Activated T-helper 1 cell treated with Interleukin-2 at 50 U/mL for 16 hours (primary cell): ENCODE results near the gene SKAP1.
"Not testable (repeated sequence)": the region's sequence is repeated elsewhere in the genome, so short reads cannot be mapped to it uniquely, and the experiment has no call there.

Source experiments
- DNase-seq: peaks from one replicate; pipeline ENCODE4 v3.0.0-alpha.2; 2020; ENCODE audit warnings: low read depth

Gene SKAP1

DNA sequence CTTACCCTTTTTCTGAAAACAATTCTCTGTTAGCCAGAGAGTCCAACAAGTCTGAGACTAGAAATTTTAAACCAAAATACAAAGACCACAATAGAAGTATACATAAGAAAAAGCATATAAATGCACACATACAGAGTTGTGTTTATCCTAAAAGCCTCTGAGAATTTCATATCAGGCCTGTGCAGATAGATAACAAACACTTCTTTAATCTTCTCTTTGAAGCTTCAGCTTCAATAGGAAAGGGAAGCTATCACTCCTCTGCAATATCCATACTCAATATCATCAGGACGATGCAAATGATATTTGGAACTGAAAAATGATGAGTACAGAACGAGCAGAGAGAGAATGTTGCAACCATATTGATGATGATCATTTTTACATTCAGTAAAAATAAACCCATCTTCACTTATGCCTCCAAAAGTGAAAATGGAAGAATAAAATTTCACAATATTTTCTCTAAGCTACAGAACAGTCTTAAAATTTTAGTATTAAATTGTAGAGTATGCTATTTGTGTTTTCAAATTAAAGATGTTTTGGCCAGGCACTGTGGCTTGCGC lies 61.6 kb downstream of the SKAP1 start:
- DNase-seq, result no peak

DNA sequence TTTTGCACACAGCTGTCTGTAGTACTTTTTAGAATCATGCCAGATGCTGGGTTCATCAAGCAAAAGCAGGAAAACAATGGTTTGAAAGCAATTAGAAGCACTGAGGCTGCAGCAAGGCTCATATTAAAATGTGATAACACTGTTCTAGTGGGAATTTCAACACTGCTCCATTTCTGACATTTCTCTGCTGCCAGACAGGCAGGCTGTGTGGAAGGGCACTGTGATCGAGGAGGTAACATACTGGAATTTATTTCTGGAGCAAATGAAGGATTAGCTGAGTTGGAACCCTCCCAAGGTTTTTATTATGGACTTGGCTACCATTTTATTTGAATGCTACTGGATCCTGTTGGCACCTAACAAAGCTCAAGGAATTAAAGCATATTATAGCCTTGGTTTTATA lies 66.9 kb downstream of the SKAP1 start:
- DNase-seq, result no peak

DNA sequence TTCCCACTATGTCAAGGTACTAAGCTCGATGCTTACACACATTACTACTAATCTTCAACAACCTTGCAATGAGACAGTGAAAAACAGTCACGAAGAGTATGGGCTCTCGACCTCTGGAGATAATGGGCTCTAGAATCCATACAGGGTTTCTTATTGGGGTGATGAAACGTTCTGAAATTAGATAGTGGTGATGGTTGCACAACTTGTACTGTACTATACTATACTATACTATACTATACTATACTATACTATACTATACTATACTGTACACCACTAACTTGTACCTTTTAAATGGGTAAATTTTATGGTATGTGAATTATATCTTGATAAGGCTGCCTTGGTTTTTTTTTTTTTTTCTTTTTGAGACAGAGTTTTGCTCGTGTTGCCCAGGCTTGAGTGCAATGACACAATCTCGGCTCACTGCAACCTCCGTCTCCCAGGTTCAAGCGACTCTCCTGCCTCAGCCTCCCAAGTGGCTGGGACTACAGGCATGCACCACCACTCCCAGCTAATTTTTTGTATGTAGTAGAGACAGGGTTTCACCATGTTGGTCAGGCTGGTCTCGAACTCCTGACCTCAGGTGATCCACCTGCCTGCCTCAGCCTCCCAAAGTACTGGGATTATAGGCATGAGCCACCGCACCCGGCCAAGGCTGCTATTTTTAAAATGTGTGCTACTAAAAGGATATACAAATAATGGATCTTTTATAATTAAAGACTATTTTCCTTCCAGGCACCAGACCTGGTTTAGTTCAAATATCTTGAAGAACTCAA lies 69.0 kb downstream of the SKAP1 start:
- not testable (repeated sequence) for DNase-seq

DNA sequence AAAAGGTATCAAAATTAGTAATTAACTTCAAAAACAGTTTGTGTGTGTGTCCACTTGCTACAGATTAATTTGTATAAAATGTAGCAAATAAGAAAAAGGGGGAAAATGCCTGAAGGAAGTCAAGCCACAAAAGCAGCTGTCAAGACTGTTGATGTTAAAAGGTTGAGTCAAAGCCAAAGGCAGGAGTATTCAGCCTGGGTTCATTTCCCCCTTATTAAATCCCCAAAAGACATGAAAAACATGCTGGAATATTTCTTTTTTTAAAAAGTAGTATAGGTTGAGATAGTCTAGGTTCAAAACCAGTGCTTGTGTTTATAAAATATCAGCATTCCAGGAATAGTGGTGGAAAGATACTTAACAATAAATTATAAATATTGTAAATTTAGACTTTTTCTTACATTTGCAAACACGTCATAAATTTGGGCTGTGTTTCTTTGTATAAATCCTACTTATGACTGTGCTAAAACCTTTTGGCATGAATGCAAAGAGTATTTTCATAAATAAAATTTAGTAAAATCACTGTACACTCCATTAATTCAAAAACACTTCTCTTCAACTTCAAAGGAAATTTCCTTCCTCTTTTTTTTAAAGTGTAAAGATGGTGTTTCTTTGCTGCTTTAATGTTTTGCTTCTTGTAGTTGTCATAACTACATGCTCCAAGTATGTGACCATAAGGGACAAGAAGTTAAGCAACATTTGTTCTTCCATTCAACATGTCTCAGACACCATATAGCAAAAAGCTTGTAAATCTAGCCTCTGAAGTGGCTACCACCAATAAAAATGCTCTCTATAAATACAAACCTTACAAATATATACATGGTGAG lies 72.0 kb downstream of the SKAP1 start:
- no peak for DNase-seq

DNA sequence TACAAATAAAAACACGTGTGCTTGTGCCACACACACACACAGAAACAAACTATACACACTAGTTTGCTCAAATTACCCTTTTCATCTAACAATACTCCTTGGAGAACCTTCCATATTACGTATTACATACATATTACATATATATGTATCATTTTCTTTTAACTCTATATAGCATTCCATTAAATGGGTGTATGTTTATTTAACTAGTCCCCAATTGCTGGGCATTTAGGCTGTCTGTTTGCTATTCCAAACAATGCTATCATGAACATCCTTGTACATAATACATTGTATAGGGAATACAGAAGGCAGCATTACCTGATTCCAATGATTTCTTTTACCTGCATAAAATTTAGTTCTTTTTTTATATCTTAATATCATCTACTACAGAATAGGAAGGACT lies 73.1 kb downstream of the SKAP1 start:
- DNase-seq, result no peak

DNA sequence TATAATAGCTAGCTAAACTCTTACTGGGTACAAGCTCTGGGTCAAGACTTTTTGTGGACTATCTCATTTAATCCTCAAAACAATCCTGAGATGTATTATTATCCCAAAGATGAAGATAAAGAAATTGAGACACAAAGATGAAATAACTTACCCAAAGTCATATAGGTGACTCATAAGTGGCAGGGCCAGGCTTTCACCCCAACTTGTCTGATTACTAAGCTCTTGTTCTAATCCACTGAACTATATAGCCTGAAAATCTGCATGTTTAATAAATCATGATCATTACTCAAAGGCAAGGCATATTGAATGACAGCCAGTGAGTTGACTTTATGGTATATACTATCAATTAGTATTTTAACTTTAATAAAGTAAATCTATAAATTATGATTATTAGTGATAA lies 77.4 kb downstream of the SKAP1 start:
- no peak for DNase-seq

DNA sequence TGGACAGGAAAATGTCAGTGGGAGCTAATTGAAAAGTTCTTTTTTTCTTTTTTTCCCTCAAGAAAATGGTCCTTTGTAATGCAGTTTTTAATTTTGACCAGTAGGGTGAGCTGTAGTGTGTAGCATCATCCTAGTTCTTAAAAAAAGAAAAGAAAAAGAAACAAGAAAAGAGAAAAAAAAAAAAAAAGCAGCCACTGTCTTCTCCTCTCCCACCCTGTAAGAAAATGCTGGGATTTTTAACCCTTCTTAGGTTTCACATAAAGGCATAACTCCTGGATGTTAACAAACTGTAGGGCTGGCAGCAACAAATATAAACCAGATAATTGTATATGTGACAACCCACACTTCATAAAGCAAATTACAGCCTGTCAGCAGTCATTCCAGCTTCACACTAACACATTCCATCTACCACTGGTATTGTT lies 78.1 kb downstream of the SKAP1 start:
- no peak for DNase-seq

DNA sequence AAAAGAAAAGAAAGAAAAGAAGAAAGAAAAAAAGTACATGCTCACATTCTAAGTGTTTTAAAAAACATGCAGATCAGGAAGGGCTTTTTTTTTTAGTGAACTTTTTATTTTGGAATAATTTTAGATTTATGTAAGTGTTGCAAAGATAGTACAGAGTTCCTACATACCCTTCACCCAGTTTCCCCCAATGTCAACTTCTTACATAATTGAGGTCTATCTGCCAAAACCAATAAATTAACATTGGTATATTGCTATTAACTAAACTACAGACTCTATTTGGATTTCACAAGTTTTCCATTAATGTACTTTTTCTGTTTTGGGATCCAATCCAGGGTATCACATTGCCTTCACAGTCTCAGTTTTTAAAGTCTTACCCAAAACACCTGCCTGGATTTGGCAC lies 81.7 kb downstream of the SKAP1 start:
- no peak for DNase-seq

DNA sequence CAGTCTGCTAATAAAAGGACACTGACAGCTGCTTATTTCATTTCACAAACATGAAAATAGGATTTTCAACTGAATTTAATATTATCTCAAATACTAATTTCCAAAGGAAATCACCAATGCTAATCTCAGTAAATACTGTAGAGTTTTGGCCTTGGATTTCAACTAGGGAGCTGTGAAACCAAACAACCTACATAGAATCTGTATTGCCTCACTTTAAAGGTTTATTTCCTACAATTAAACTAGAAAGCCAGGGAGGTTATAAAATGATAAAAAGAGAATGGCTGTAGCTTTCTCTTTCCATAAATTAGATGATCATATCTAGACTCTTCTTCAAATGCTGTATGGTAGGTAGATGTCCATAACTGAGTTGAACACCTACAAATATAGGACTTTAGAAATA lies 82.8 kb downstream of the SKAP1 start:
- no peak for DNase-seq

DNA sequence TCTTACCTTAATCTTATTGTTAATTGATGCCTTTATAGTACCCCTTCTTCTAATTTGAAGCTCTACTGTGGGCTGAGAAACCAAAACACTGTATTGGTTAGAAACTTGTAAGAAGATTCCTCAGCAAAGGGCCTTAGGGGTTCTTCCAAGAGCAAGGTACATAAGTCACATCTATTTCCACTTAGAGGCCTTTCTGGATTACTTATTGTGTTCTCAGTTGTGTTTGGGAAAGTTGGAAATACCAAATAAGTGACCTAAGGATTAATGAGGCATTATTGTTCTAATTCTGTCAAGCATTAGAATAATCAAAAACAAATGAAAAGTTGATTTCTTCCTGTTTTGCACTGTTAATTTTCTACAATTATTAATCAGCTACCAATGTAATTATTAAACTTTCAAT lies 85.8 kb downstream of the SKAP1 start:
- DNase-seq, result no peak

DNA sequence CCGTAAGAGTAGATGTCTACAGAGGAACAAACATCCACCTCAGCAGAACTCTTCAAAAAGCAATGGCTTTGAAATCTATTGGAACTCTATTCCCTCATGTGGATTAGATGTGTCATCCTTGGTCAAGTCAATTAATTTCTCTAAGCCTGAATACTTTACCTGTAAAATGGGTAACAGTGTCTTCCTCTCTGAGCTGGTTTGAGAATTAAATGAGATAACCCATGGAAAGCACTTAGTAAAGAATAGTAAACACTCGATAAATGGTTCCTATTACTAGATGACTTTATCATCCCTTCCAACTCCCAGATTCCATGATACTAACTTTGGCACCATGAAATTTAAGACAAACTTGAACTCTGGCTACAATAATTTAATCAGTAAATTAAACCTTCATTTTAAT lies 89.1 kb downstream of the SKAP1 start:
- DNase-seq, result no peak

DNA sequence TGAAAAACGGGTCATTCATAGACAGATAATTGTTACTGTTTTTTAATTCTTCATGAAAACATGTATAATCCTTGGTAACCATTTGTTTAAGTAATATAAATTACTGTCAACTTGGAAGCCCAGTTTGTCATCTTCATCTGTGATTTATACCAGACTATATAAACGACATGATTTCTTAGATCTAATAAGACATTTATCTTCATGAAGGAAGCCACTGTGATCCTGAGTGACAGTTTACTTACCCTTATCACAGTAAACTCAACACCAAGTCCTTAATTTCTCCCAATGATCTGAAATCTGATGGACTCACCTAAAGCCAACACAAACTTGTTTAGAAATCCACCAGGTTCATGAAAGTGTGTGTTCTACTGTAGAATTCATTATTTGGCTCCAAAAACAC lies 91.3 kb downstream of the SKAP1 start:
- no peak for DNase-seq

DNA sequence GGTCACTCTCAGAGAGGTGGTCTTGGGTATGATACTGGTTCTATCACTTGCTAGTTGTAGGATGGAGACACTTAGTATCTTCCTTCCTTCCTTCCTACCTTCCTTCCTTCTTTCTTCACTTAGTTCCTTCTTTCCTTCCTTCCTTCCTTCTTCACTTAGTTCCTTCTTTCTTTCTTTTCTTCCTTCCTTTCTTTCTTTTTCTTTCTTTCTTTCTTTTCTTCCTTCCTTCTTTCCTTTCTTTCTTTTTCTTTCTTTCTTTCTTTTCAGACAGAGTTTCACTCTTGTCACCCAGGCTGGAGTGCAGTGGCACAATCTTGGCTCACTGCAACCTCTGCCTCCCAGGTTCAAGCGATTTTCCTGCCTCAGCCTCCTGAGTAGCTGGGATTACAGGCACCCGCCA lies 92.1 kb downstream of the SKAP1 start:
- DNase-seq, result not testable (repeated sequence)

DNA sequence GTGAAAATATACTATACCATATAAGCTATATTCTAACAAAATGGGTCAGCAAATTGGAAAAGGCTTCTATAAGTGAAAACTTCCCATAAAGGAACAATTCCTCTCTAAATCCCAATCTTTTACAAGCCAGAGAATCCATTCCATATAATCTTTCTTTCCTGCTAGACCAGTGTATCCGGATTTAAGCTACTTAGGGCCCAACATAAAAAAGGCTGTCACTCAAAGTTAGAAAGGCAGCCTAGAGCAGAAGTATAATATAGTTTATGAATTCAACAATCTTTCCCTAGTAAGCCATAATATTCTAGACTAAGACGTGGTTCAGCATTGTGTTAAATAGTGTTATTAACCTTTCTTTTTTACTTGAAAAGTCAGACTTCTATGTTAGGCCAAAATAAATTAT lies 93.0 kb downstream of the SKAP1 start:
- DNase-seq, result no peak

DNA sequence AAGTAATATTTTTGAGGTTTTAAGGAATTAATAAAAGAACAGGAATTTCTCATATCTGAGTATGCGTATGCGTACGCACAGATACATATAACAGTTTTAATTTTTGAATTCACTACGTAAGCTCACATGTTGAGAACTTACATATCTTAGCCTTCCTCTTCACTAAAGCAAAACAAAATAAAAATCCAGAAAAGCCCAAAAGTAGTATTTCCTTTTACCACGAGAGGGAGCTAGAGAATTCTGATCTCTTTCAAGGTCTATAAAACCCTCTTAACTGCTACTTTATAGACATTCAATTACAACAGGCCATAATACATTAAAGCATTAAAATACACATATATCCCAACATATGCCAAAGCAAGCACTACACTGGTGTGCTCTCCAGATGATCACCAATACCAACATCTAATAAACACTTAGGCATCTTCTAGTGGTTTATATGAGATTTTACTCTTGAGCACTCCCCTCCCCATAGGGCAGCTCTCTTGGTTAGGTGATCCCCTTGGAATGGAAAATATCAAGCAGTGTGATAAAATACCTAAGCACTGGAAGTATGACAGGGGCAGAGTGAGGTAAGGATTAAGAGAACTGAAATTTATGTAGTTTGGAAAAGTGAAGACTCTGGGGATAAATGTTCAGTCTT lies 94.0 kb downstream of the SKAP1 start:
- DNase-seq, result no peak

DNA sequence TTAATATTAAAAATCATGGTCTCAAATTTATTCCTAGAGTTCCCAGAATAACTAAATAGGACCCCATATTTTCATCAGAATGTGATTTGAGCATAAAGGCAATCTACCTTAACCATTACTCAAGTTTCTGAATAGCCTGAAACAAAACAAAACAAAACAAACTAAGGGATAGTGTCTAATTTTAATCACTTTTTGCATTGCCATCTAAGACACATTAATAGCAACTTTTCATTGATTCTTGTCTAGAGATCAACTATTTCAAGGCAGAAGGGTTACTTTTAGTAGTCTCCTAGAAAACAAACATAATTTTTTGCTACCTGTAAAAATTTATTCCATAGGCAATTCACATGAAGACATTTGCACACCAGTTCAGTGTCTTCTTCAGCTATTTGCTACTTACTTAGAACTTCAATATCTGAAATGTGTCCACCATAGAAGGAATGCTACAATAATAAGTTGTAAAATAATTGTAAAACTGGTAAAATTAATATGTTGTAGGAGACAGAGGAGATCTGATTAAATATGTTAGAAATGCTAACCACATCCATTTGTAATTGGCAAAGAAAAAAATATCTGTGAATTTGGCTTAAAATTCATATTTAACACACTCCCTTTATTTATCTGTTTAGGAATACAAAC lies 94.7 kb downstream of the SKAP1 start:
- no peak for DNase-seq

DNA sequence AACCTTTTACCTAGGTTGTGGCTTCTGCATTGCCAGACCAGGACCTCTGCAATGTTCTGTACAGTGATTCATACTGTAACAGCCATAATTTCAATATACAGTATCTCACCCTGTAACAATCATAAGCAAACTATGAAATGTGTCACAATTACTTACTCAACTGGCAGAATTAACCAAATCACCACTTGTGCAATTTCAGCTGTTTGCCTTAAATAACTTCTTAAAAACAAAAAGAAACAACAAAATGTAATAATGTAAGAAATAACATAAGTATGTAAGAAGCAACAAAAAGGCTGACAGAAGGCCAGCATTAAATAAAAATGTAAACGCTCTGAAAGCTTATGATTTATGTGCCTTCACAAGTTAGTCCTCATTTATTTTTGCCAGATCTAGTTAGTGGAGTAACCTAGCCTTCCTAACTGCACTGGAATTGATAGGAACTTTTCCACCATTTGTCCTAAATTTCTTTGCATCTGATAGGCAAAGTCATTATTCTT lies 96.9 kb downstream of the SKAP1 start:
- no peak for DNase-seq

DNA sequence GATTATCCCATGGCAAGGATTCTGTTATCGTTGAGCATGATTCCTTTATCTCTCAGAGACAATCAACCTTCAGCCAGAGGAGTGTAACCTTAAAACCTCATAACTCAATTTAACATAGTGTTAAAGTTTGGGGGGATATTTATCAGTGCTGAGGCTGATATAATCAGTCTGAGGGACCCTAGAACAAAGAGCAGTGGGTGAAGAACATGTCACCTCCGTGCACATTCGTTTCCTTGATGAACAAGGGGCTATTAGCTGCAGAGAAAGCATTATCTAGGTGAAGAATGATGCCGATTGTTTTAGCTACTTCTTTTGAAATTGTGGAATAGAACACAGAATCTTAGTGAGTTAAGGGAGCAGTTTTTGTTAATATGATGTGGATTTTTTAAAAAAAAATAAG lies 99.1 kb downstream of the SKAP1 start:
- DNase-seq, result no peak

DNA sequence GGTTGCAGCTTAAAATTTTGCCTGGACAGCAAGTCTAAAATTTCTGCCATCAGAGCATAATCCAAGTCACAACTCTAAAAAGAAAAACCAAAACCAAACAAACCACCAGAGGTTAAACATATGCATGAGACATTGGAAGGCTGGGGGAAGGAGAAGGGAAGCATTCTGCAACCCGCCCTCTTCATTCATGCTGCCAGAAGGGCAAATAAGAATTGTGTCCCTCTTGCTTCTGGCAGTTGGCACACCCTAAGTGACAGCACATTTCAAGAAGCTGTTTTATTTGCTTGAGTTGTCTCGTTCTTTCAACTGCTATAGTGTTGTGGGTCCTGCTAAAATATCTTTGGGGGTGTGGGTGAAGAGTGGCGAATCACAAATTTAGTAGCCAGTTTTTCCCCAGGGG lies 99.6 kb downstream of the SKAP1 start:
- no peak for DNase-seq

DNA sequence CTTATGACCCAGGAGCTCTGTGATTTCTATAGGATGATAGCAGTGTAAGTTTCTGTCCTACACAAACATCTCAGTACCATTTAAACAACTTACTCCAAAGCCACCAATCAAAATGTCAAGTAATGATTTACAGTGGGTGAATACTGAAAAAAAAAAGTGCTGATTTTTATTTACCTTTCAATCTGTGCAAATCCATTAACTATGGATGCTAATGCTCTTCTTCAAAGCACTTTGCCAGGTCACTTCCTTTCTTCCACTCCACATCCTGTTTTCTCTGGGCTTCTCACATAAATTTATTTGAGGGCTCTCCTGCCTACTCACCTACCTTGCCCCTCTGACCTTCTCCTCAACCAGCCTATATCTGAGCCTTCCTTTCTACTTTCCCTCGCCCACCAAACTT lies 101.6 kb downstream of the SKAP1 start:
- no peak for DNase-seq

DNA sequence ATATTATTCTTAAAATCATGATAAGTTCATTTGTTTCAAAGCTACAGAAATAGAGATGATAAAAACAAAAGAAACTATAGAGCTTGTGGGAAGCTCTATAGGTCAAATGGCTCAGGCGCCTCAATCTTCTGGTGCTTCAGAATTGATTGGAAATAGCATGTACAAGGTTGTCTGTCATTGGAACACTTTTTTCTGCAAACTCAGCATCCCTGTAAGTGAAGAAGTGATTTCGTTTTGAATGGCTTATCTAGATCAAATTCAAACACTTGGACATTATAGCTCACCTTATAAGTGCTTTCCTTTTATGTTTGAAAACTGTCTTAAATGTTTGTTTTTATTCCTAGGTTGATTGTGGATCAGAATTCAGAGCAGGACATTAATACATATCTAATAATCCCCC lies 103.7 kb downstream of the SKAP1 start:
- no peak for DNase-seq

DNA sequence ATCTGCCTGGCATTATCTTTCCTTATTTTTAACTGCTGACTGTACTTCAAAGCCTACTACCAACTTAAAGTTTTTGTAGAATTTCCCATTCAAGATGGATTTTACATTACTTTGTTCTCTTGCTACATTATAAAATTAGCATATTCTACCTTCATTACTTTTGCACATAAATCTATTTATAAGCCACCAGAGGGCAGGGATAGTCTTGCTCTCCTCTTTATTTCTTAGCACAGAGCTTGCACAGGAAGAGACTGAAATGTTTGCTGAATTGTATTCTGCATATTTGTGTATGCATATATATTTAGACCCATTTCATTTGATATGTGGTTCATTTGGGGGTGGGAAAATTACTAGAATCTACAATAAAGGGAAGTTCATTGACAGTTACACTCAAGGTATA lies 108.0 kb downstream of the SKAP1 start:
- DNase-seq, result no peak
